MV-4-11 (cell line): ENCODE measurements around the gene APH1B.

ENCODE experiments used
- DNase-seq: peaks from one replicate; lab custom pipeline; 2025; lab: John Stamatoyannopoulos, UW

APH1B gene

DNA sequence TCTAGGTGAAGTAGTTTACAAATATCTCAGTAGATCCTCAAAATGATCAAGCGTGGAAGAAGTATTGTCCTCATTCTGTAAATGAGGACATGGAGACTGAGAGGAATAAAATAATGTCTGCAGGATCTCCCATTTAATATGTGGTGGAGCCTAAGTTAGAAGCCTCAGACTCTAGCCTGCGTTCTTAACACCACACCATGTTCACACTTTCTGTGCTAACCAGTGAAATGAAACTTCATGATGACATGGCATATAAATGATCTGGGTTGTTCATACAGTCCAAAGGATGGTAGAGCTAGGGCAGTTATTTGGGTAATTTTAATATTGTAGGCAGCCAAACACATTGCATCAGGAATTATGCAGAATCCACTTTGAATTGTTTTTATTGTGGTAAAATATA lies 25.1 kb upstream of the APH1B start:
- DNase-seq, result no peak

DNA sequence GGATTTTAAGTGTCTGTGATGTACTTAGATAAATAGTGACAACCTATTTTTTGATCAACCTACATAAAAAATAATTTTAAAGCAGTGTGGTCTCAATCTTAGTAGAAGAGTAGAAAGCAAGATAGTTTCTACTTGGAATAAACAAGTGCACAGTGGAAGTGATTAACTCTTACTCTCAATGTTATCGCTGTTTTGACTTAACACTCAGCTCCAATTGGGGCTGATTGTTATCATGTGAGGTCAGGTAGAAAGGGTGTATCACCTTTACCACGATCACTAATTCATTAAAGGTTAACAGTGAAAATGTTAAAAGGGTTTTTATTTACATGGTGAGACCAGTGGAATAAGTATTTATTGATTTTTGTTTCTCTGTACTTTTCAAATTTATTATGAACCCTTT lies 22.4 kb upstream of the APH1B start:
- DNase-seq, result no peak

DNA sequence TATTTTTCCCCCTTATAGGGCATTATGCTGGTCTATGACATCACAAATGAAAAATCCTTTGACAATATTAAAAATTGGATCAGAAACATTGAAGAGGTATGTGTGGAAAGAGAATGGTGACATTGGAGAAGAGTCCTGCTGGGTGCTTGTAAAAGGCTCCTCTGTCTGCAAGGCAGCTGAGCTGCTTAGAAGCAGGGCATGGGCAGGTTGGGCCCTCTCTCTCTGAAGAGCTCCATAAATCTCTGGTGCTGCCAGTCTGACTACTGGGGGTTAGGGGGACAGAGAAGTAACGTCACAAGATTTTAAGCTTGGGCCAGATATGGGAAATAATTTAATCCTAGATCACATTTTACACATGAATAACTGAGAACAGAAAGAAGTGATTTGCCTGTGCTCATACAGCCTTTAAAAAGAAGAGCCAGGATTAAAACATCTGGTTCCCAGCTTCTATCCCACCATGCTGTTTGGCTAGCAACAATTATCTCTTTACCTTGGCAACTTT lies 21.9 kb upstream of the APH1B start:
- DNase-seq, result no peak

DNA sequence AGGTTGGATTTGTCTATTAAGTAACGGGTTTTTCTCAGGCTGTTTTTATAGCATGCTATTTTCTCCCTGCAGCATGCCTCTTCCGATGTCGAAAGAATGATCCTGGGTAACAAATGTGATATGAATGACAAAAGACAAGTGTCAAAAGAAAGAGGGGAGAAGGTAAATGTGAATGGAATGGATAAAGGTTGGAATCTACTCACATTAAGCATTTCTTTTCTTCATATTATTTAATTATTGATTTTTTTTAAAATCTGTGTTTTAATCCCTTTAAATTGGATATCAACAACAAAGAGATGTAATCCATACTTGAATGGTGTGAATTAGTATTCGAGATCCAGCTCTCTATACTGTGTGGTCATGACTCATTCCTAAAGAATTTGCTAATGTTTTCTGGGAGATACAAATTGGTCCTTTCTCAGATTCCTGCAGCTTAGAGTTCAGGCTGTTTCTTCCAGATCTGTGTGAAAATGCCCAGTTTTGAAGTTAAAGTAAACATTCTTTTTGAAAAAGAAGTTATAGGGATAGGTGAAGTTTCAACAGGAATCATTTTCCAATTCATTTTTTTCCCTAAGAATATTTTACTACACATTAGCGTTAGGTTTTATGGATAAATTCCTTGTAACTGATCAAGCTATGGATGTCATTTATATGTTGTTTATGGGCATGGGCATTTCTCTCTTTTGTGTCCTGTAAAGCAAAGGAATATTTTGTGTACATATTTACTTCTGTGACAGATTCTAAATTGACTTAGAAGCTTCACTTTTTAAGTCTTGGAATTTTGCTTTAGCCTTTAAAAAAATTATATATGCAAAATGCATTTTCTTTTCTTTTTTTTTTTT lies 20.8 kb upstream of the APH1B start:
- DNase-seq, result no peak

DNA sequence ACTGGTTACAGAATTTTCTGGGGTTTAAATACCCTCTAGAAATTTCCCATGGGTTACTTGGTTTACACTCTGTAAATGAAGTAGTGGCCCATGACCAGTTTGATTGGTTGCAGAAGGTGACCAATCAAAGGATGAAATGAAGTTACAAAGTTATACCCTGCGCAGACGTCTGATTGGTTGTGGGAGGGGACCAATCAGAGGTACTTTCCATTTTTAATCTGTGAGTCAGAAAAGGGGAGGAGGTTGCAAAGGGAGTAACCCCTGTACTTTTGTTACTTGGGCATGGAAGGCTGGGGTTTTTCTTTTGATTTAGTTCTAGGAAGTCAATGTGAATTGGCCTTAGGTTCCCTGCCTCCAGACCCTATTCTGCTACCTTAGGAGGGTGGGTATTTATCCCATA lies 18.7 kb upstream of the APH1B start:
- no peak for DNase-seq

DNA sequence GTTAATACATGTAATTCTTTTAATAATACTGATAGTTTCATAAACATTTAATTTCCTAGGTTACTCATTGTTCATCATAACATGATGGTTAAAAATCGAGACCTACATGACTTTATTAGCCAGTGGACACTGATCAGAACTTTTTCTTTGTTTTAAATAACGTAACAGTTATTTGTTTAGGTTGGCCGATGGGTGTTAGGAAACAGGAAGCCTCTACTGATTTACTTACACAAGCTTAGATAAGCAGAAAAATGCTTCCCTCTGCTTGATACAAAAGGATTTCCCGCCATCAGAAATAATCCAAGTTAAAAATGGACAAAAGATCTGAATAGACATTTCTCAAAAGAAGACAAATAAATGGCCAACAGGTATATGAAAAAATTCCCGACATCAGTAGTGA lies 16.6 kb upstream of the APH1B start:
- no peak for DNase-seq

DNA sequence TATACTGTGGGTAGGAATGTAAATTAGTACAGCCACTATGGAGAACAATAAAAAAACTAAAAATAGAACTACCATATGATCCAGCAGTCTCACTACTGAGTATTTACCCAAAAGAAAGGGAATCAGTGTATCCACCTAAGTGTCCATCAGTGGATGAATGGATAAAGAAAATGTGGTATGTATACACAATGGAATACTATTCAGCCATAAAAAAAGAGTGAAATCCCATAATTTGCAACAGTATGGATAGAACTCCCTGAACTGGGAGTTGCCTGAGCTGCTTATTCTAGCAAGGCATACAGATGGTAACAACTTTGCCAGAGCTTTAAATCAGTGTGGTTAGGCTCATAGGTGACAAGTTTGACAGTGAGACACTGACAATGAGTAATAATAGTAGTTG lies 16.1 kb upstream of the APH1B start:
- no peak for DNase-seq

DNA sequence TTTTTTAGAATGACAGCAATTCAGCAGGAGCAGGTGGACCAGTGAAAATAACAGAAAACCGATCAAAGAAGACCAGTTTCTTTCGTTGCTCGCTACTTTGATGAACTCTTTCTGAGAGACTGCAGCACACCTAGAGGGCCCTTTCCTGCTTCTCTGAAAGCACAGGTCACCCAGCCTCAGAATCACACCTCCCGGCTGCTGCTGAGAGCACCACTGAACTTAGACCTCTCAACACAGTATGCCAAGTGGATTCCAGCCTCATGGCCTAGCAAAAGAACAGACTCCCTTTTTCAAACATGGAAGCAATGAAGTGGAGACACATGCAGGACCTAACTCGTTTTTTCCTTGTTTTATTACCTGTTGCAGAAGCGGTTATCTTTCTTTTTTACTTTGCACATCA lies 13.9 kb upstream of the APH1B start:
- DNase-seq, result no peak

DNA sequence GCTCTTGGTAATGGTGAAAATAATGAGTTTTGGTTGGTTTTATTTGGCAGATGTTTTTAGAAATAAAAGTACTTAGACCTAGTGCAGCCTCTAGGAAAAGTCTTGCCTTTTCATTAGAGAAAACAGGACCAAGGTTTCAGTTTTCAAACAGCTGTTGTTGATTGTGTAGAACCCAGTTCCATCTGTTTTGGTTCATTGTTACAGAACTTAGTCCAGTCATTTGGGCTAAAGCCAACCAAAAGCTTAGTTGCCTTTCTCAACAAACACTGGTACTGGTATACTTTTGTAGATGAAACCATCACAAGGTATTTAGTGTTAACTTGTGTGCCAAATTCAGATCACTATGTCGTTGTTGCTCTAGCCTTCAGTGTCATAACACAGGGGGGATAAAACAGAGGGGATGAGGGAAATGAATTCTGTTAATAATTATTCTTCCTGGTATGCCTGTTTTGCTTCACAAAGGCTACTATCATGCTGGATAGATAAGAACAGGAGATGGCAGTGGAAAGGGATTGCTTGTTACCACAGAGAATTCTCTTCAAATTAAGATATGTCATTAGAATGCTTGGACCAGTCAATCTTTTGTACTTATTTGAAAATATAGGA lies 12.6 kb upstream of the APH1B start:
- no peak for DNase-seq

DNA sequence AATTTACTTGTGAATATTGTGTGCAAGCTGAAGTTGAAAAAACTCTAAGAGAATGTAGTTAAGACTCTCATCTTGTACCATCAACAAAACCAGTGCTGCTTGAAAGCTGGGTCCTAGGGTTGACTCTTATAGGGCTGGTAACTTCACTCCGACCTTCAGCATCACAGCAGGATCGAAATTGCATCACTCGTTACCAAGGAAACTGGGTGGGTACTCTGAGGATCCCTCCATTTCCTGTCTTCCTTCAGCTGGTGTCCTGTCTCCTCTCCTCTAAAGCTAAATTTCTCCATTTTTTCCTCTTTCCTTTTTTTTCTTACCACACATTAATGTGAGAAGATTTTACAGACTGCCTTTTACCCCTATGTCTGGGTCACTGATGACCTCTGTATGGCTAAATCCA lies 3.0 kb upstream of the APH1B start:
- peak; percentile 80 for DNase-seq

DNA sequence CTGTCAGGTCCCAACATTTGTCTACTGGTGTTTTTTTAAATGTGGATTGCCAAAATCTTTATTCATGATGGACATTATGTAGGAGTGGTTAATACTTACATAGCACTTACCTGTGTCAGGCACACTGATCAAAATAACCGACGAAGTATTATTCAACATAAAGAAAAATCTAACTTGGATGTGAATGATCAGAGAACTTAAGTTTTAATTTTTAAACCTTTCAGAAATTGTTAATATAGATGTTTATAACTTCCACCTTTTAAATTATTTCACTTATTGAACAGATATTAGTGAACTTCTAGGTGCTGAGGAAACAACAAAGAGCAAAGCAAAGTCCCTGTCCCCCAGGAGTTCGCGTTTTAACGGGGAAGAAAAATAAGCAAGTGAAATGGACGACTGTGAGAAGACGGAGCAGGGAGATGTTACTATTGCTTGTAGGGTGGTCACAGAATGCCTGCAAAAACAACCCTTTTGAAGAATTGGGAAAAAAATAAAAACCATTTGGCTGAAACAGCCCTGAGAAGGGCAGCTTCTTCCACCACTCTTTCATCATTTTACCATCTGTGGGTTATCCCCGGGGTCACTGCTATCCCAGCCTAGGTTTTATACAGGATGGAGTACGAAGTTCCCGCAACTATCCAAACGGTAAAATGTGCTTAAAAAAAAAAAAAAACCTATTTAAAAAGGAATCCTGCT lies 915 bp upstream of the APH1B start:
- no peak for DNase-seq

DNA sequence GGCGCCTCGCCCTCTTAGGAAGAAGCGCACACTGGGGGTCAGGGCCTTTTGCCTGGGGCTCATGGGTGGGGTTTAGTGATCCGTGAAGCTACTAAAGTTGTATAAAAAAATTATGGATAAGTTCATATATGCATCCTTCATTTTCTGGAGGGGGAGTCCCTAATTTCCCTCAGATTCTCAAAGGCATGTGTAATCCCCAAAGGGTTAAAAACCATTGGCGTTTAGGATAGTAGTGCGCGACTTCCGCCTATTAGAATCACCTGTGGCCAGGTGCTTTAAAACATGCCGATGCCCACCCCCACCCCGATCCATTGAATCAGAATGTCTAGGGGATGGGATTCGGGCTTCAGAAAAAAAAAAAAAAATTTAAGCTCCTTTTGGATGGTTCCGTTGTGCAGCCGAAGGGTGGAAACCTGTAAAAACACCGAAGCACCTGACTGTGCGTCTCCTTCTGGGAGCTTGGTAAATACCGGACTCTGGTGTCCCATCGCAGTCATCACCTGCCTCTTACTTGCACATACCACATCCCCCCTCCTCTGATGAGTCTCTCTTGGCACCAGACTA lies 570 bp downstream of the APH1B start:
- no peak for DNase-seq

DNA sequence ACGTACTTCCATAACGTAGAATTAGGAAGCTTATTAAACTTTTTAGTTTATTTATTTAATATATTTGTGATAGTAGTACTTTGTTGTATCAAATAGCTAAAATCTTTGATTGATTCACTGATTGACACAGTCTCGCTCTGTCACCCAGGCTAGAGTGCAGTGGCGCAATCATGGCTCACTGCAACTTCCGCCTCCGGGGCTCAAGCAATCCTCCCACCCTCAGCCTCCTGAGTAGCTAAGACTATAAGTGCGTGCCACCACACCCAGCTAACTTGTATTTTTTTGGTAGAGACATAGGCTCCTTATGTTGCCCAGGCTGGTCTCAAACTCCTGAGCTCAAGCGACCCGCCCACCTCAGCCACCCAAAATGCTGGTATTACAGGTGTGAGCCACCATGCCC lies 5.7 kb downstream of the APH1B start:
- DNase-seq, result peak; percentile 83

DNA sequence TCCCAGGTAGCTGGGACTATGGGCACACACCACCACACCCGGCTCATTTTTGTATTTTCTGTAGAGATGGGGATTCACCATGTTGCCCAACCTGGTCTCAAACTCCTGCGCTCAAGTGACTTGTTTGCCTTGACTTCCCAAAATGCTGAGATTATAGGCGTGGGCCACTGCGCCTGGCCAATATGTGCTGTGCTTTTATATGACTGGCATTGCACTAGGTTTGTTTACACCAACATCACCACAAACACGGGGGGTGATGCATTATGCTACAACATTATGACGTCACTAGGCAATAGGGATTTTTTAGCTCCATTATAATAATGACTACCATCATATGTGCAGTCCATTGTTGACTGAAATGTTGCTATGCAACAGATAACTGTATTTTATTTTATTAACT lies 6.9 kb downstream of the APH1B start:
- DNase-seq, result no peak

DNA sequence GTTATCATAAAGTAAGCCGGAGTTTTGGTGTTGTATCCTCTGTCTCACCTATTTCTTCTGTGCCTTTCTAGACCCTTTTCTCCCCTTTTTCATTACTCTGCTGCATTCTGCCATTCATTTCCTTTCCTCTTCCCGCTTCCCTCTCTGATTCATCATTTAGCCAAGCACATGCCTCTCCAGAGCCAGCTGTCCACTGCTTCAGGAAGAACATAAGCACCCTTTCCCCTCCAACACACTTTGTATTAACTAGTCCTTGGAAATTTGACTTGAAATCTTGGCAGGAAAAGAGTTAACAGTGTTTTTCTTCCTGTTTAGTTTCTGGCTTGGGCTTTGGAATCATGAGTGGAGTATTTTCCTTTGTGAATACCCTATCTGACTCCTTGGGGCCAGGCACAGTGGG lies 9.7 kb downstream of the APH1B start:
- DNase-seq, result no peak

DNA sequence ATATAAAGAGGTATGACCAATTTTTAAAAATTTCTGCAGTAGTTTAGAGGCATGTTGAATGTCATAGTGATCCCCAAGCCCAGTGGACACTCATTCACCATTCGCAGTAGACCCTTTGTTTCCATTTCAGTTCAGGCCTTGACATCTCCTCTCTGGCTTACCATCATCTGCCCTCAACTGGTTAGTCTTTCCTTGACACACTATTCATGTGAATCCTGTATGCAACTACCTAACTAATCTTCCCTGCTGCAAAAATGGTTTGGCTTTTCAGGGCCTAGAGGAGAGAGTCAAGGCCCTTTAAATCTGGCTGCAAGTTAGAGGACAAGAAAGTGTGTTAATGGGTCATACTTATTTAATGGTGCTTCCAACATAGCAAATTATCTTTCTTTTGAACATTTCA lies 10.9 kb downstream of the APH1B start:
- DNase-seq, result no peak

DNA sequence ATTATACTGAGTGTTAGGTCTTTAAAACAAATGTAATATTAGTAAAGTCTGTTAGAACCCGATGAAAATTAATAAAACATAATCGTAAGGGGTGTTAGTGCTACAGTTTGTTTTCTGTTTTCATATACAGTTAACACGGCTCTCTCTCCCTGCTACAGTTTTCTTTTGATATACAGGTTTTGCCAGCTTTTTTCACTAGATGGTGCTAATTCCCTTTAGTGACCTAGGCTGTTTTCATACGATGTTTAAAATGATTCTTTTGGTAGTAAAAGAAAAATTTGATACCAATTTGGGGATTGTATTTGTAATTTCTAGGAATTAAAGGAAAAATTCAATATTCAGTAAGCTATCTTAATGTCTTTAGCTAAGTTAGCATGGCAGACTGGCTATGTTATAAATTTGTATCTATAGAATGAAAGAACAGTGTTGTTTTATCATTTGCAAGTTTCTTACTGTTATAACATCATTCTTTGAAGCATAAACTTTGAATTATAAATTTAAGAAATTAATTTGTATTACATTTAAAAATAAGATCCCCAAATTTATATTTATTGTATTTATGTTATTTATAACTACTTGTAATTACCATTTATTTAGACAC lies 11.5 kb downstream of the APH1B start:
- peak; percentile 42 for DNase-seq

DNA sequence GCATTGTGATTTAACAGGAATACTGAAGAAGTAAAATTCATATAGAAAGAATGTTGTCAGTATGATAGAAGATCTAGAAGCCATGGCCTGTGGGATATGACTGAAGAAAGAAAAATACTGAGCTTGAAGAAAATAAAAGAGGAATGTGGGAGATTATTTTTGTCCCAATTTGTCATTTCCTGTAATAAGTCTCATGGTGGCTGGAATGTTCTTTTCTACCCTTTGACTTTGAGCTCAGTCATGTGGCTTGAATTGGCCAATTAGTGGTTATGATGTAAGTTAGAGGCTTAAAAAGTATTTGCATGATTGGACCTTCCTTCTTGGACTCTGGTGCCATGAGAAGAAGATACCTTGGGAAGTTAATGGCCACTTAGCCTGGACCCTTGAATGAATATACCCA lies 14.1 kb downstream of the APH1B start:
- no peak for DNase-seq

DNA sequence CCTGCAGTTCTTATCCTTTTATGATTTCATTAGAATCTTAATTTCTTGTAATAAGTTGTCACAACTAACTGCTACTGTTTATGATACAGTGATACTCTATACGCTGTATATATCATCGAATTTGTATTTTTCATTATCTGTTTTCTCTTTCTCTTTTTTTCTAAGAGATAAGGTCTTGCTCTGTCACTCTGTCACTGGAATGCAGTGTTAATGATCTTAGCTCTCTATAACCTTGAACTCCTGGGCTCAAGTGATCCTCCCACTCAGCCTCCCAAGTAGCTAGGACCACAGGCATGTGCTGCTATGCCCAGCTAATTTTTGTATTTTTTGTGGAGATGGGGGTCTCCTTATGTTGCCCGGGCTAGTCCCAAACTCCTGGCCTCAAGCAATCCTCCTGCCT lies 14.8 kb downstream of the APH1B start:
- no peak for DNase-seq

DNA sequence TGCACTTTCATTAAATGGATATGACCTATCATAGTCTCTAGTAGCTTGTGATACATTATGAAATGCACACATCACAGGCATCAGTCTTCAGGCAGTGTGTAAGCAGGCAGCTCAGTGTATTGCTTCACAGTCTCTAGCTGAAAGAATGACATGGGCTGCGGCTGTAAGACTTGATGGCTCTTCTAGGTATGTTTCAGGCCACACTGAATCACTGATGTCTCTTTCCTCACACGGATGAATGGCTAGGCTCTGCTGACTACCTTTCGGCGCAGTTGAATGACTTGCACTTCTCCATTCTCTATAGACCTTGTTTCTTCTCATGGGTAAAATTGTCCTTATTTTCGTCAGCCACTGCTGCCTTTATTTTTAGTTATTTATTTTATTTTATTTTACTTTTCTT lies 15.4 kb downstream of the APH1B start:
- no peak for DNase-seq

DNA sequence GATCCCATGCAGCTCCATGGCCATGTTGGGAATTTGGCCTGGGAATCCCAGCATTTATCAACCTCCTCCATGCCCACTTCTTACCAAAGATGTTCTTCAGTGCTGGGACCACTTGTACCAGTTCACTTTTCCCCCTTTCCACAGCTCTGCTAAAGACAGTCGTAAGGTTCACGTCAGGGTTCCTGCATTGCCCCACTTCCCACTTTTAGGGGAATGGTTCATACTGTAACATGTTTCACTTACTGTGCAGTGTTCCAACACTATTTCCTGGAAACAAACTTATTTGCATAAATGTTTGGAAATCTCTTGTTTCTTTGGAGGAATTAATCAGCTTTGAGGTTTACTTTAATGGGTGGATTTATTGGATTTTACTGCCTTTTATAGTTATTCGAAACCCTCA lies 17.0 kb downstream of the APH1B start:
- no peak for DNase-seq

DNA sequence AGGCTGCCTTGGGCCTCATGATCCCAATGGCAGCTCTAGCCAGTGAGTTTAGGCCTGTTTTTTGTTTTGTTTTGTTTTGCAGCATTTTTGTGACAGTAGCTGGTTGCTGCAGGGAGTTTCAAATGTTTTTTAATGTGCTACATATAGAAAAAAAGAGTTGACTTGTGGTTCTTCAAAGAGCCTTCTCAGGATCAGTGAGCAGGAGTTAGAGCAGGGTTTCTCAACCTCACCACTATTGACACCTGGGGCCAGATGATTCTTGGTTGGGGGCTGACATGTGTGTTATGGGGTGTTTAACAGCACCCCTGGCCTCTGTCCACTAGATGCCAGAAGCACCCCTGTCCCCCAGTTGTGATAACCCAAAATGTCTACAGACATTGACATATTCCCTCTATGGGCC lies 17.9 kb downstream of the APH1B start:
- no peak for DNase-seq
